Measurements from ENCODE around the gene ZBTB7C. TPM values are rescaled to one million over a fixed set of nuclear protein-coding genes. Genes with fewer than 3 reads are reported as not detected.

ZBTB7C gene
- total and polyA plus RNA-seq, 9 of the 15 experiments (the other 6 are each of a cell fraction or from before 2014, with no cell fraction given), result not detected

DNA sequence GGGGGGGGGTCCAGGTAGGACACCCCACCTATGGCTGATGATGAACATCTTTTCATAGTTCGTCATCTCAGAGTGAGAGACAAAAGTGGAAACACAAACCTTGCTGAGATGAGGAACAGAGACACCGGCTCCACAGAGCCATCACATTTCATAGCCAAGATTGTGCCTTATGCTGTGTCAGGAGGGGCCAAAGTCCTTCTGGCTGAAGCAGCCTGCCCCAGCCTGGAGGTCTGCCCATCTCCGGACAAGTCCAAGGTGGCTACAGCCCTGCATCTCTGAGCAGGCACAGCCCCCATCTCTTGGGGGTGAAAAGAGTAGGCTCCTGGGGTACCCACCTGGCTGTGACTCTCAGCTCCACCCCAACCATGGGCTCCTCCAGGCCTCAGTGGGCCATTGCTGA is 70.3 kb downstream of the ZBTB7C start:
- no peak for FAIRE-seq
- CTCF ChIA-PET (ENCODE audit: low intra/inter-chr PET ratio), result no interaction called here

More for the DNA sequence above, 70.3 kb downstream of the ZBTB7C start:
- Histone ChIP-seq H3K79me2 (ENCODE audit: control insufficient read depth, insufficient read depth, low read length) (no peaks in the 10 kb centered on the region), H3K27me3 (ENCODE audit: control insufficient read depth in 2 of 2, insufficient read depth in 2 of 2, low read length in 2 of 2) (no peaks in the 10 kb centered on the region; a peak in 1 of 5 replicates), H3K9ac (ENCODE audit: insufficient read depth in 1 of 2, low read depth in 2 of 2, low read length in 2 of 2) (no peak overlapping the region), H3K4me3 (no peak overlapping the region), H3K4me2 (ENCODE audit: insufficient read depth, low read length) (no peak overlapping the region), H4K20me1 (replicated peaks; ENCODE audit: control insufficient read depth, insufficient read depth, low read length) (0 out of 2 replicates have a peak, but pooled peaks cover 2% of the 10 kb centered on the region), H3K27ac (ENCODE audit: extremely low read depth, low read depth, low read length) (no peak overlapping the region), H3K4me1 (replicated peaks in 1 of 2; ENCODE audit: control insufficient read depth in 2 of 2, insufficient read depth in 2 of 2, low read length in 2 of 2) (no peaks in the 10 kb centered on the region; a peak in 1 of 5 replicates), H3K36me3 (ENCODE audit: control insufficient read depth, insufficient read depth, low read length) (no peaks in the 10 kb centered on the region), H3K9me1 (ENCODE audit: control insufficient read depth, insufficient read depth, low read length) (no peaks in the 10 kb centered on the region), H2AFZ (ENCODE audit: low read depth, low read length) (no peak overlapping the region), H3K9me3 (replicated peaks; ENCODE audit: control insufficient read depth, insufficient read depth, low read depth, low read length) (no peaks in the 10 kb centered on the region)
- BruUV-seq (replicated peaks), result no TSS peak
- POLR2A ChIA-PET, result no interaction called here
- 0% methylated on average over 3 of the region's 3 CpGs for WGBS (ENCODE audit: insufficient coverage, low coverage, missing lambda C conversion rate)
- no peak for DNase-seq (ENCODE audit: extremely low read depth in 1 of 4, low spot score in 3 of 4)
- TF ChIP-seq ZNF253 (CRISPR knock-in tag; conservative IDR thresholded peaks at IDR 0.05) (no peak), KAT8 (IDR thresholded peaks at IDR 0.05; ENCODE audit: low read depth) (no peak), ZC3H4 (CRISPR knock-in tag; IDR thresholded peaks at IDR 0.05; ENCODE audit: borderline replicate concordance) (no peak), ZFP30 (CRISPR knock-in tag; IDR thresholded peaks at IDR 0.05; ENCODE audit: borderline replicate concordance) (no peak), SMAD3 (CRISPR knock-in tag; conservative IDR thresholded peaks at IDR 0.05) (no peak), MYBL2 (IDR thresholded peaks at IDR 0.05; ENCODE audit: low read depth) (no peak), MYBL2 (CRISPR knock-in tag; IDR thresholded peaks at IDR 0.05; ENCODE audit: borderline replicate concordance) (no peak), YBX1 (IDR thresholded peaks at IDR 0.05) (no peak), CHCHD3 (CRISPR knock-in tag; IDR thresholded peaks at IDR 0.05) (no peak), MYNN (IDR thresholded peaks at IDR 0.05) (no peak), MYNN (CRISPR knock-in tag; IDR thresholded peaks at IDR 0.05) (no peak), TCF7 (IDR thresholded peaks at IDR 0.05; ENCODE audit: borderline replicate concordance) (no peak)
- TF ChIP-seq, protein P1, sequence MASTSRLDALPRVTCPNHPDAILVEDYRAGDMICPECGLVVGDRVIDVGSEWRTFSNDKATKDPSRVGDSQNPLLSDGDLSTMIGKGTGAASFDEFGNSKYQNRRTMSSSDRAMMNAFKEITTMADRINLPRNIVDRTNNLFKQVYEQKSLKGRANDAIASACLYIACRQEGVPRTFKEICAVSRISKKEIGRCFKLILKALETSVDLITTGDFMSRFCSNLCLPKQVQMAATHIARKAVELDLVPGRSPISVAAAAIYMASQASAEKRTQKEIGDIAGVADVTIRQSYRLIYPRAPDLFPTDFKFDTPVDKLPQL (IDR thresholded peaks at IDR 0.05; ENCODE audit: extremely low read depth, insufficient read length), result no peak
- TF ChIP-seq, protein P2, sequence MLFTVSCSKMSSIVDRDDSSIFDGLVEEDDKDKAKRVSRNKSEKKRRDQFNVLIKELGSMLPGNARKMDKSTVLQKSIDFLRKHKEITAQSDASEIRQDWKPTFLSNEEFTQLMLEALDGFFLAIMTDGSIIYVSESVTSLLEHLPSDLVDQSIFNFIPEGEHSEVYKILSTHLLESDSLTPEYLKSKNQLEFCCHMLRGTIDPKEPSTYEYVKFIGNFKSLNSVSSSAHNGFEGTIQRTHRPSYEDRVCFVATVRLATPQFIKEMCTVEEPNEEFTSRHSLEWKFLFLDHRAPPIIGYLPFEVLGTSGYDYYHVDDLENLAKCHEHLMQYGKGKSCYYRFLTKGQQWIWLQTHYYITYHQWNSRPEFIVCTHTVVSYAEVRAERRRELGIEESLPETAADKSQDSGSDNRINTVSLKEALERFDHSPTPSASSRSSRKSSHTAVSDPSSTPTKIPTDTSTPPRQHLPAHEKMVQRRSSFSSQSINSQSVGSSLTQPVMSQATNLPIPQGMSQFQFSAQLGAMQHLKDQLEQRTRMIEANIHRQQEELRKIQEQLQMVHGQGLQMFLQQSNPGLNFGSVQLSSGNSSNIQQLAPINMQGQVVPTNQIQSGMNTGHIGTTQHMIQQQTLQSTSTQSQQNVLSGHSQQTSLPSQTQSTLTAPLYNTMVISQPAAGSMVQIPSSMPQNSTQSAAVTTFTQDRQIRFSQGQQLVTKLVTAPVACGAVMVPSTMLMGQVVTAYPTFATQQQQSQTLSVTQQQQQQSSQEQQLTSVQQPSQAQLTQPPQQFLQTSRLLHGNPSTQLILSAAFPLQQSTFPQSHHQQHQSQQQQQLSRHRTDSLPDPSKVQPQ (CRISPR knock-in tag; IDR thresholded peaks at IDR 0.05; ENCODE audit: borderline replicate concordance), result no peak
- TF ChIP-seq, protein P3, sequence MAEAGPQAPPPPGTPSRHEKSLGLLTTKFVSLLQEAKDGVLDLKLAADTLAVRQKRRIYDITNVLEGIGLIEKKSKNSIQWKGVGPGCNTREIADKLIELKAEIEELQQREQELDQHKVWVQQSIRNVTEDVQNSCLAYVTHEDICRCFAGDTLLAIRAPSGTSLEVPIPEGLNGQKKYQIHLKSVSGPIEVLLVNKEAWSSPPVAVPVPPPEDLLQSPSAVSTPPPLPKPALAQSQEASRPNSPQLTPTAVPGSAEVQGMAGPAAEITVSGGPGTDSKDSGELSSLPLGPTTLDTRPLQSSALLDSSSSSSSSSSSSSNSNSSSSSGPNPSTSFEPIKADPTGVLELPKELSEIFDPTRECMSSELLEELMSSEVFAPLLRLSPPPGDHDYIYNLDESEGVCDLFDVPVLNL (CRISPR knock-in tag; IDR thresholded peaks at IDR 0.05; ENCODE audit: low read depth), result no peak
- TF ChIP-seq, protein P4, sequence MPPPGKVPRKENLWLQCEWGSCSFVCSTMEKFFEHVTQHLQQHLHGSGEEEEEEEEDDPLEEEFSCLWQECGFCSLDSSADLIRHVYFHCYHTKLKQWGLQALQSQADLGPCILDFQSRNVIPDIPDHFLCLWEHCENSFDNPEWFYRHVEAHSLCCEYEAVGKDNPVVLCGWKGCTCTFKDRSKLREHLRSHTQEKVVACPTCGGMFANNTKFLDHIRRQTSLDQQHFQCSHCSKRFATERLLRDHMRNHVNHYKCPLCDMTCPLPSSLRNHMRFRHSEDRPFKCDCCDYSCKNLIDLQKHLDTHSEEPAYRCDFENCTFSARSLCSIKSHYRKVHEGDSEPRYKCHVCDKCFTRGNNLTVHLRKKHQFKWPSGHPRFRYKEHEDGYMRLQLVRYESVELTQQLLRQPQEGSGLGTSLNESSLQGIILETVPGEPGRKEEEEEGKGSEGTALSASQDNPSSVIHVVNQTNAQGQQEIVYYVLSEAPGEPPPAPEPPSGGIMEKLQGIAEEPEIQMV (tag; conservative IDR thresholded peaks at IDR 0.05; ENCODE audit: low read depth), result no peak
- intact Hi-C loops (cut with micrococcal nuclease) (no loop called here), in situ Hi-C loops (cut with MboI) (no loop called here)
- ATAC-seq, result no peak

Data from K562 (cell line).